Endodermal cell (in vitro differentiated cells): ENCODE results near the gene RSPRY1. TPM values are rescaled to one million over a fixed set of nuclear protein-coding genes. Genes with fewer than 3 reads are reported as not detected.

Experiments
- DNase-seq: peaks from one replicate; pipeline ENCODE4 v3.0.0-alpha.2; 2017
- H3K27ac ChIP-seq: 2 replicates; pipeline ENCODE4 v1.5.1; 2013; ENCODE audit warnings: mild to moderate bottlenecking, low read depth, low read length, moderate library complexity
- H3K27me3 ChIP-seq: 2 replicates; pipeline ENCODE4 v1.6.1; 2013; ENCODE audit warnings: mild to moderate bottlenecking, low read length, moderate library complexity; ENCODE audit not compliant: insufficient read depth, control insufficient read depth, poor library complexity, severe bottlenecking
- H3K36me3 ChIP-seq: 2 replicates; pipeline ENCODE4 v1.7.0; 2013; ENCODE audit warnings: mild to moderate bottlenecking, low read length, moderate library complexity; ENCODE audit not compliant: control insufficient read depth, insufficient read depth
- H3K4me1 ChIP-seq: one replicate; pipeline ENCODE4 v1.7.0; 2013; ENCODE audit warnings: low read length; ENCODE audit not compliant: control insufficient read depth, insufficient read depth
- H3K4me3 ChIP-seq: 2 replicates; pipeline ENCODE4 v1.5.1; 2013; ENCODE audit warnings: mild to moderate bottlenecking, low read length, moderate library complexity
- H3K9ac ChIP-seq: 2 replicates; pipeline ENCODE4 v1.6.1; 2013; ENCODE audit warnings: mild to moderate bottlenecking, low read length, moderate library complexity; ENCODE audit not compliant: poor library complexity, severe bottlenecking; ENCODE audit errors: extremely low read depth
- H3K9me3 ChIP-seq: 2 replicates; pipeline ENCODE4 v1.6.1; 2013; ENCODE audit warnings: mild to moderate bottlenecking, low read length, moderate library complexity; ENCODE audit not compliant: control insufficient read depth
- H3K27ac Mint-ChIP-seq: 2 replicates; pipeline ENCODE4 v1.8.0; 2020; ENCODE audit warnings: mixed read lengths
- H3K27me3 Mint-ChIP-seq: 2 replicates; pipeline ENCODE4 v1.8.0; 2021; ENCODE audit warnings: mild to moderate bottlenecking, mixed read lengths; ENCODE audit not compliant: insufficient read depth
- H3K36me3 Mint-ChIP-seq: 2 replicates; pipeline ENCODE4 v1.8.0; 2020; ENCODE audit warnings: low read depth, mixed read lengths
- H3K4me1 Mint-ChIP-seq: 2 replicates; pipeline ENCODE4 v1.8.0; 2020; ENCODE audit warnings: mixed read lengths
- H3K4me3 Mint-ChIP-seq: 2 replicates; pipeline ENCODE4 v1.8.0; 2020; ENCODE audit warnings: mild to moderate bottlenecking, moderate library complexity, mixed read lengths
- H3K9me3 Mint-ChIP-seq: 2 replicates; pipeline ENCODE4 v1.8.0; 2020; ENCODE audit warnings: mild to moderate bottlenecking, mixed read lengths
- WGBS, 2 experiments: methylation state at CpG; one replicate each; pipeline versions ENCODE4 v1.1.5 to v1.1.7; 2013; ENCODE audit warnings: missing lambda C conversion rate in 2 of 2, mixed read lengths in 1 of 2; ENCODE audit not compliant: insufficient coverage in 1 of 2, insufficient read length in 1 of 2; 5-methylcytosine and 5-hydroxymethylcytosine counted together
- total RNA-seq, 2 donors: library from RNA; stranded (reverse); fragmentation: NEBNext Ultra II Directional in 1 of 2; extraction: Animal tissue kit (Norgen Biotek cat#: 25700) in 1 of 2; gene quantifications; 2 replicates in 1 of 2; 3 replicates in 1 of 2; pipeline ENCODE4 v1.2.1, GENCODE V29; 2021
- TF ChIP-seq, protein P1 (sequence below): fragments of 200-600 bp; sonication (generic); conservative IDR thresholded peaks from 2 replicates; pipeline ENCODE4 v1.5.0; 2021; ENCODE audit warnings: antibody characterized with exemption, mild to moderate bottlenecking

RSPRY1 gene
- total RNA-seq, 2 donors from 2014 or later = 40.3 to 46.5 TPM

DNA sequence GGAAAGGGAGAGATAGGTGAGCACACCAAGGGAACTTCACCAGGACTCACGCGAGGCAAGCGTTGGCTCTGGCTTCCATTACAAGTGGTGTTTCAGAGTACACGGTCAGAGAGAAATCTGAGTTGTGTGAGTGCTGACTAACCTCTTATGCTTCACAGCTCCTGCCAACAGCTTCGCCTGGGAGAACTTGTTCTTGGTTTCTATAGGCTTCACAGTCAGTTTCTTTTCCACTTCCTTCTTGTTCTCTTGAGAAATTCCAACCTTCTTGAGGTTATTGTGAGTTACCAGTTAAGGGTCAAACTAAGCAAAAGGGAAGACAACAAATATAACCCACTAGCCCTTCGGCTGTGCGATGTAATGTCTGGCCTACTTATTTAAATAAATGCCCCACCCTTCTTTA lies 19.2 kb upstream of the RSPRY1 start:
- DNase-seq = no peak
- H3K4me3 ChIP-seq = no peak overlapping the region
- H3K27me3 ChIP-seq = no peaks in the 10 kb centered on the region
- H3K36me3 ChIP-seq = peaks cover 80% of the 10 kb centered on the region
- H3K4me3 Mint-ChIP-seq = no peak overlapping the region
- no peak overlapping the region for H3K27ac ChIP-seq
- no peaks in the 10 kb centered on the region for H3K9me3 Mint-ChIP-seq
- H3K27me3 Mint-ChIP-seq = no peaks in the 10 kb centered on the region
- TF ChIP-seq, protein P1, sequence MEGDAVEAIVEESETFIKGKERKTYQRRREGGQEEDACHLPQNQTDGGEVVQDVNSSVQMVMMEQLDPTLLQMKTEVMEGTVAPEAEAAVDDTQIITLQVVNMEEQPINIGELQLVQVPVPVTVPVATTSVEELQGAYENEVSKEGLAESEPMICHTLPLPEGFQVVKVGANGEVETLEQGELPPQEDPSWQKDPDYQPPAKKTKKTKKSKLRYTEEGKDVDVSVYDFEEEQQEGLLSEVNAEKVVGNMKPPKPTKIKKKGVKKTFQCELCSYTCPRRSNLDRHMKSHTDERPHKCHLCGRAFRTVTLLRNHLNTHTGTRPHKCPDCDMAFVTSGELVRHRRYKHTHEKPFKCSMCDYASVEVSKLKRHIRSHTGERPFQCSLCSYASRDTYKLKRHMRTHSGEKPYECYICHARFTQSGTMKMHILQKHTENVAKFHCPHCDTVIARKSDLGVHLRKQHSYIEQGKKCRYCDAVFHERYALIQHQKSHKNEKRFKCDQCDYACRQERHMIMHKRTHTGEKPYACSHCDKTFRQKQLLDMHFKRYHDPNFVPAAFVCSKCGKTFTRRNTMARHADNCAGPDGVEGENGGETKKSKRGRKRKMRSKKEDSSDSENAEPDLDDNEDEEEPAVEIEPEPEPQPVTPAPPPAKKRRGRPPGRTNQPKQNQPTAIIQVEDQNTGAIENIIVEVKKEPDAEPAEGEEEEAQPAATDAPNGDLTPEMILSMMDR = no peak
- no peaks in the 10 kb centered on the region for H3K4me1 ChIP-seq
- H3K27ac Mint-ChIP-seq = no peak overlapping the region
- peaks cover 2% of the 10 kb centered on the region for H3K4me1 Mint-ChIP-seq
- H3K9me3 ChIP-seq = no peaks in the 10 kb centered on the region
- 87 to 96% methylated on average over 4 to 7 of the region's 7 CpGs for WGBS, 2 experiments
- peaks cover 73% of the 10 kb centered on the region for H3K36me3 Mint-ChIP-seq
- H3K9ac ChIP-seq = no peak overlapping the region

DNA sequence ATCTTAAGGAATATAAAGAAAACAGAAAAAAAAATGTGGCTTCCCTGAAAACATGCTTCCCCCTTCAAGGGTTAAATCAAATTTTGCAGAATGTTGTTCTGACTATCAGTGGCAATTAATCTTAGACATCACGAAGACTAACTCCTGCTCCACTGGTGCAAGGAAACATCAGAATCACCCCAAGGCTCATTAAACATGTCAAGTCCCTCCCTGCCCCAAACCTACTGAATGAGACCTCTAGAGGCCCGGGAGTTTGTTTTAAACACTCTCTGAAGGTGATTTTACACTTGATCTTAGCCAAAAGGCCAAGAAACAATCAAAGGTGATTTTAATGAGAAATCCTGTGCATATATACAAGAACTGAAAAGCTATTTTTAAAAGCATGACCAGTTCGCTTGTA lies 18.6 kb upstream of the RSPRY1 start:
- Mint-ChIP-seq H3K27ac (no peak overlapping the region), H3K36me3 (peaks cover 74% of the 10 kb centered on the region), H3K27me3 (no peaks in the 10 kb centered on the region), H3K4me1 (peaks cover 8% of the 10 kb centered on the region), H3K9me3 (no peaks in the 10 kb centered on the region), H3K4me3 (no peak overlapping the region)
- 92 to 93% methylated on average over 2 to 3 of the region's 3 CpGs for WGBS, 2 experiments
- no peak for DNase-seq
- Histone ChIP-seq H3K4me1 (no peaks in the 10 kb centered on the region), H3K27ac (no peak overlapping the region), H3K36me3 (peaks cover 80% of the 10 kb centered on the region), H3K4me3 (no peak overlapping the region), H3K9me3 (no peaks in the 10 kb centered on the region), H3K9ac (no peak overlapping the region), H3K27me3 (no peaks in the 10 kb centered on the region)
- TF ChIP-seq, protein P1 = no peak

DNA sequence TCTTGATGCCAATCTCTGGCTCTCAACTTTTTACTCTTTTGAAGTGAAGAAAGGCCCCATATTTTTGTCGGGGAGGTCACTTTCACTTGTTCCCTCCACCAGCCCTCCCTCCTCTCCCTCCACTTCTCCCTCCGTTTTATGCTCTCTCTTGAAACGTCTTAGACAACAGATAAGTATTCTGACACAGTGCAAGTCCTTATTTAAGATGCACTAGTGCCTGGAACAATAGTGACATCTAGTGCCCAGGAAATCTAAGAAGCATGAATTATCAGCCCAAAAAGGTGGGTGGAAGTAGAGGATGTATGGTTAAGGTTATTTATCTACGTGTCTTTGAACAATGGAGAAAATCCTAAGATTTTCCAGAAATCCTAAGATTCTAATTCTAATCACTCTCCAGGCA lies 18.2 kb upstream of the RSPRY1 start:
- TF ChIP-seq, protein P1 = peak; percentile 69

More for the DNA sequence above, 18.2 kb upstream of the RSPRY1 start:
- no peak overlapping the region for H3K4me3 Mint-ChIP-seq
- Histone ChIP-seq H3K27ac (no peak overlapping the region), H3K4me1 (no peaks in the 10 kb centered on the region), H3K27me3 (no peaks in the 10 kb centered on the region), H3K9me3 (no peaks in the 10 kb centered on the region), H3K36me3 (peaks cover 81% of the 10 kb centered on the region), H3K4me3 (no peak overlapping the region), H3K9ac (no peak overlapping the region)
- DNase-seq = no peak
- H3K4me1 Mint-ChIP-seq = peaks cover 12% of the 10 kb centered on the region
- no peaks in the 10 kb centered on the region for H3K9me3 Mint-ChIP-seq
- peaks cover under 1% of the 10 kb centered on the region for H3K27me3 Mint-ChIP-seq
- 73 to 80% methylated on average over 1 to 3 of the region's 4 CpGs for WGBS, 2 experiments
- peaks cover 75% of the 10 kb centered on the region for H3K36me3 Mint-ChIP-seq
- H3K27ac Mint-ChIP-seq = no peak overlapping the region
